ENCODE data around the gene CYBC1.

Gene CYBC1

DNA sequence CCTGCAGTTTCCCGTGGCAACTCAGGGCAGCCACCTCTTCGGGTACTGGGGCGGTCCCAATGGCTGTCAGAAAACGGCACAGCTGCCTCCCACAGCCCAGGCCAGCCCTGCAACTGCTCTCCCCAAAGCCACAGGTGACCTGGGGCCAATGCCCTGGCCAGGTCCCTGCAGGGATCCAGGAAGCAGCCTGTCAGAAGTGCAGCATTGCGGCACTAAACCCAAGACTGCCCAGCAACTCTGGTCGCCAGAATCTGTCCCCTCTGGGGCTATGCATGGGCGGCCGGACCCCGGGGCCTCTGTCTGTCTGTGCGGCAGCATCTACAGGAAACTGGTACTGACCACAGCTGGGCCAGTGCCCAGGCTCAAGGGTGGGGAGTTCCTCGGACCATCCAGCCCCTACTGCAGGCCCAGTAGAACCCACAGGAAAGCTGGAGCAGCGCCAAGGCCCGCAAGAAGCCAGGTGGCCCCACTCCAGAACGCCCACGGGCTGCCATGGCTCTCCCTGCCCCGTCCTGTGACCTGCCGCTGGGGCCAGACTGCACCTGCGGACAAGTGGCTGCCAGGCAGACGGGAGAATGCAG is 5.5 kb downstream of the CYBC1 start:
- no peak for TF ChIP-seq CTCF (conservative IDR thresholded peaks at IDR 0.05)
- no peak overlapping the region; the same call in 1 of the 2 replicates for H3K27ac ChIP-seq

DNA sequence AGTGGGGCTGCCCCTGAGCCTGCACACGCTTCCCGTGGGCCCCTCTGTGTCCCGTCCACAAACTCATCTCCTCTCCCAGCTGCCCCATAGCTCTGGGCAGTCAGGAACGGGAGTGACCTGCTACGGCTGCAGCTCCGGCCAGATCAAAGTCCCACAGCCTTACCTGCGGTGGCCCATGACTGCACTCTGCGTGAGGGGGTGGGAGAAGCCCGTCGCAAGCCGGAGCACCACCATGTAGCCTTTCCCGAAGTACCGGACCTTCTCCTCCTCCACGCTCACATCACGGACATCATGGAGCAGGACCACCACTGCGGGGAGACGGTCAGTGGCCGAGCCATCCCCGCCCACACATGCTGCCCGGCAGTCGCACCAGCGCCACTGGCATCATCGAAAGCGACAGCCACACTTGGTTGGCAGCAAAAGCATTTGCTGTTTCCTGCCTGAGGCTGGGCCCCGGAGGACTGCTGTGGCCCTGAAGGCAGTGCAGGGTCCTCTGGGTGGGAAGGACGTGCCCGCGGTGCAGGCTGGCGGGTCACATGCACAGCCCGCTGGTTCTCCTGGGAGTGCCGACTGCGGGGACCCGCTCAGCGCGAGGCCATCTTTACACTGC is 6.2 kb downstream of the CYBC1 start:
- H3K27ac ChIP-seq: no peak overlapping the region
- TF ChIP-seq CTCF (conservative IDR thresholded peaks at IDR 0.05): no peak

DNA sequence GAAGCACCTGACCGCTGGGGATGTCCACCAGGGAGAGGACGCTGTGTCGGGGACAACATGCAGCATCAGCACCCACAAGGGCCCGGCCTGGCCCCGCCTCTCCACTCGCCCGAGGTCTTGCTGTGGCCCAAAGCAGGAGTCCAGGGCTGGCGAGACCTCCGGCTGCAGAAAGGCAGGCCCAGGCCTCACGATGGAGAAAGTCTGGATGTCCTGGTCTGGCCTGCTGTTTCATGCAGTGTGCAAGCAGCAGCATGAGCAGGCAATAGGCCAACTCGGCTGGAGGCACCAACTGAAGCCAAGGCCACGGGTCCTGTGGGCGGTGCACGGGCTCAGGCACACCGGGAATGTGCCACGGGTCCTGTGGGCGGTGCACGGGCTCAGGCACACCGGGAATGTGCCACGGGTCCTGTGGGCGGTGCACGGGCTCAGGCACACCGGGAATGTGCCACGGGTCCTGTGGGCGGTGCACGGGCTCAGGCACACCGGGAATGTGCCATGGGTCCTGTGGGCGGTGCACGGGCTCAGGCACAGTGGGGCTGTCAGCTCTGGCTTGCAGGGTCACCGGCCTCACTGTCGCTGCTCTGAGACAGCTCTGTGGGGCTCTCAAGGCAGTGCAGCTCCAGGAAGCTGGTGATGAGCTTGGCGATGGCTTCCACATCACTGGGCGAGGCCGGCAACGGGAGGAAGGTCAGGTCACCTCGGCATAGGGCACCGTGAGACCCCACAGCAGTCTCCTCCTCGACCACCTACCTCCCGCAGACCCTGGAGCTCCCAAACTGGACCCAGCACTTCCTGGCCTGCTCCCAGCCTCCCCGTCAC is 6.9 kb downstream of the CYBC1 start:
- no peak overlapping the region for H3K27ac ChIP-seq
- no peak for TF ChIP-seq CTCF (conservative IDR thresholded peaks at IDR 0.05)

DNA sequence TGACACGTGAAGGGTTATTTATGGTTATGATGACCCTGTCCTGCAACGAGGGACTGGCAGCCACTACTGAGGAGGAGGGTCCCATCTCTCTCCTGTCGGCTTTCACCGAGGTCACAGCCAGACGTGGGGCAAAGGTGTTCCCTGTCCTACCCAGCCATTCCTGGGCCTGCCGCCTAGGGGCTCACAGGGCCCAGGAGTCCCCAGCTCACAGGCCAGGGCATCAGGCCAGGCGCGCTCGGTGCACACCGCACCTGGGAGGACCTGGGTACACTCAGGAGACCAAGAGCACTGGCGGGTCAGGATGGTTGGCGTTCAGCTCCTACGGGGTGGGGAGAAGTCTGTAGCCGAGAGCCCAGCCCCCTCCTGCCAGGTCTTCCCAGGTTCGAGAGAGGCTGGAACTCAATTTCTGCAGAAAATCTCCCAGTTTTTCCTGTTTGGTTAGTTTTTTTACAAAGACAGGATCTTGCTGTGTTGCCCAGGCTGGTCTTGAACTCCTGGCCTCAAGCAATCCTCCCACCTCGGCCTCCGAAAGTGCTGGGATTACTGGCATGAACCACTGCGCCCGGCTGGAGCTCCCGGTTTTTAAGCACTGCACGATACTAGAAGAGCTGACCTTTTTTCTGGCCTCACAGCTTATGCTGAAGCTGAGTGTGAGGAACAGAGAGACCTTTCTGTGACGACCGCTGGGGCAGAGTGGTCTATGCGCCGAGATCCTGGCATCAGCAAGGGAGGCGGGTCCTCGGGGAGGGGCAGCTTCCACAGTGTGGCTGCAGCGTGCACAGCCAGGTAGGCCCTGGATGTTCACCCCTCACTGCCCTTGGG is 7.7 kb downstream of the CYBC1 start:
- no peak for TF ChIP-seq CTCF (conservative IDR thresholded peaks at IDR 0.05)

GRCh38 chr17:82441691-82442487 is 8.7 kb downstream of the CYBC1 start:
- H3K27ac ChIP-seq: no peak overlapping the region
- no peak for TF ChIP-seq CTCF (conservative IDR thresholded peaks at IDR 0.05)

More for the DNA sequence above, 7.7 kb downstream of the CYBC1 start:
- no peak overlapping the region for H3K27ac ChIP-seq

GRCh38 chr17:82440991-82441627 is 9.4 kb downstream of the CYBC1 start:
- TF ChIP-seq CTCF (conservative IDR thresholded peaks at IDR 0.05): no peak
- H3K27ac ChIP-seq: no peak overlapping the region
